ENCODE measurements around the gene ACADSB.
A peak's percentile ranks its signal among the peaks of the same experiment; 100 is the strongest.

The ACADSB gene

GRCh38 chr10:123004298-123004697 lies 4.5 kb upstream of the ACADSB start:
- DNase-seq (ENCODE audit: low spot score): no peak

- peak; percentile 53 for DNase-seq (ENCODE audit: low spot score)
Observed at GRCh38 chr10:123007558-123008354, 1.1 kb upstream of the ACADSB start.

- DNase-seq (ENCODE audit: low spot score): no peak
Observed at GRCh38 chr10:123009105-123009820, 457 bp downstream of the ACADSB start.

GRCh38 chr10:123011987-123012386 lies 3.2 kb downstream of the ACADSB start:
- no peak for DNase-seq (ENCODE audit: low spot score)

GRCh38 chr10:123013456-123014419 lies 4.9 kb downstream of the ACADSB start:
- no peak for DNase-seq (ENCODE audit: low spot score)

- no peak for DNase-seq (ENCODE audit: low spot score)
Observed at GRCh38 chr10:123014772-123015171, 6.0 kb downstream of the ACADSB start.

- no peak for DNase-seq (ENCODE audit: low spot score)
Observed at GRCh38 chr10:123016228-123016627, 7.4 kb downstream of the ACADSB start.

GRCh38 chr10:123017421-123018165 lies 8.8 kb downstream of the ACADSB start:
- DNase-seq (ENCODE audit: low spot score): no peak

- DNase-seq (ENCODE audit: low spot score): no peak
Observed at GRCh38 chr10:123018531-123018930, 9.7 kb downstream of the ACADSB start.

- no peak for DNase-seq (ENCODE audit: low spot score)
Observed at GRCh38 chr10:123019264-123019663, 10.5 kb downstream of the ACADSB start.

GRCh38 chr10:123019941-123020703 lies 11.3 kb downstream of the ACADSB start:
- no peak for DNase-seq (ENCODE audit: low spot score)

- DNase-seq (ENCODE audit: low spot score): no peak
Observed at GRCh38 chr10:123021517-123021916, 12.7 kb downstream of the ACADSB start.

- no peak for DNase-seq (ENCODE audit: low spot score)
Observed at GRCh38 chr10:123024540-123024939, 15.7 kb downstream of the ACADSB start.

GRCh38 chr10:123026302-123026701 lies 17.5 kb downstream of the ACADSB start:
- DNase-seq (ENCODE audit: low spot score): no peak

GRCh38 chr10:123027861-123028260 lies 19.1 kb downstream of the ACADSB start:
- DNase-seq (ENCODE audit: low spot score): no peak

GRCh38 chr10:123031124-123031523 lies 22.3 kb downstream of the ACADSB start:
- no peak for DNase-seq (ENCODE audit: low spot score)

GRCh38 chr10:123034332-123034731 lies 25.5 kb downstream of the ACADSB start:
- no peak for DNase-seq (ENCODE audit: low spot score)

- no peak for DNase-seq (ENCODE audit: low spot score)
Observed at GRCh38 chr10:123035467-123036086, 26.8 kb downstream of the ACADSB start.

GRCh38 chr10:123038782-123039631 lies 30.2 kb downstream of the ACADSB start:
- no peak for DNase-seq (ENCODE audit: low spot score)

GRCh38 chr10:123039632-123039930 lies 30.8 kb downstream of the ACADSB start:
- DNase-seq (ENCODE audit: low spot score): no peak
